ENCODE results near the gene MARCHF2.

DNA sequence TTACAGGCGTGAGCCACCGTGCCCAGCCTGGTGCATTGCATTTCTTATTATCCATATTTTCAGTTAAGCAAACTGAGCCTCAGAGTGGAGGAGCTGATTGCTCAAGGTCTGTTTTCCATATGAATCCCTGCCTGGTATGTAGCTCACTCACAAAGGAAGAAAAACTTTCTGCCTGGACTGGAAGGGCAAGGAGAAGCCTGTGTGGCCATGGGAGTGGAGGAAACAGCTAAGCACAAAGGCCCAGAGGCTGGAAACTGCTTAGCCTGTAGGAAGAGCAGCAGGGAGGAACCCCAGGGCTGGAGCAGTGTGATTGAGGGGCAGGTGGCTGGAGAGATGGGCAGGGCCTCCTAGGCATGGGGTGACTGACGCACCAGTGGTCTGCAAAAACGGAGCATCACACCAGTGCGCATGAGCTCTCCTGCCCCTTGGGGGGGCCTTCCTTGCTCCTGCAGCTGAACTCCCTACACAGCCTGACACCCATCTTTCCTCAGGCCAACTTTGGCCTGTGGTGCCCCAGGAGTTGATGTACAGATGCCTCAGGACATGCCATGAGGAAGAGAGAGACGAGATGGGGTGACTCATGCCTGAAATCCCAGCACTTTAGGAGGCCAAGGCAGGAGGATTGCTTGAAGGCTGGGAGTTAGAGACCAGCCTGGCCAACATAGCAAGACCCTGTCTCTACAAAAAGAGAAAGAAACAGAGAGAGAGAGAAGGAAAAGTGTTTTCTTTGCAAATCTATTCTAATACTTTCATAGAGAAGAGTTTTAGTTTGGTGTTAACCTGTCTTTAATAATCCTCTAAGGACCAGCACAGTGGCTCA, 28.8 kb downstream of the MARCHF2 start:
- TF ChIP-seq, protein P1, sequence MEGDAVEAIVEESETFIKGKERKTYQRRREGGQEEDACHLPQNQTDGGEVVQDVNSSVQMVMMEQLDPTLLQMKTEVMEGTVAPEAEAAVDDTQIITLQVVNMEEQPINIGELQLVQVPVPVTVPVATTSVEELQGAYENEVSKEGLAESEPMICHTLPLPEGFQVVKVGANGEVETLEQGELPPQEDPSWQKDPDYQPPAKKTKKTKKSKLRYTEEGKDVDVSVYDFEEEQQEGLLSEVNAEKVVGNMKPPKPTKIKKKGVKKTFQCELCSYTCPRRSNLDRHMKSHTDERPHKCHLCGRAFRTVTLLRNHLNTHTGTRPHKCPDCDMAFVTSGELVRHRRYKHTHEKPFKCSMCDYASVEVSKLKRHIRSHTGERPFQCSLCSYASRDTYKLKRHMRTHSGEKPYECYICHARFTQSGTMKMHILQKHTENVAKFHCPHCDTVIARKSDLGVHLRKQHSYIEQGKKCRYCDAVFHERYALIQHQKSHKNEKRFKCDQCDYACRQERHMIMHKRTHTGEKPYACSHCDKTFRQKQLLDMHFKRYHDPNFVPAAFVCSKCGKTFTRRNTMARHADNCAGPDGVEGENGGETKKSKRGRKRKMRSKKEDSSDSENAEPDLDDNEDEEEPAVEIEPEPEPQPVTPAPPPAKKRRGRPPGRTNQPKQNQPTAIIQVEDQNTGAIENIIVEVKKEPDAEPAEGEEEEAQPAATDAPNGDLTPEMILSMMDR (IDR thresholded peaks at IDR 0.05; ENCODE audit: insufficient read depth, low read depth, low read length): no peak
- TF ChIP-seq EZH2 (IDR thresholded peaks at IDR 0.05; ENCODE audit: insufficient read depth, low read length): no peak

All from astrocyte (in vitro differentiated cells and primary cell).